ENCODE data around the gene STAG1. TPM values are rescaled to one million over a fixed set of nuclear protein-coding genes. Genes with fewer than 3 reads are reported as not detected.

STAG1 gene
- total and polyA plus RNA-seq, 9 of the 15 experiments (the other 6 are each of a cell fraction or from before 2014, with no cell fraction given): 2.7 to 17.7 (median 8.8) TPM

DNA sequence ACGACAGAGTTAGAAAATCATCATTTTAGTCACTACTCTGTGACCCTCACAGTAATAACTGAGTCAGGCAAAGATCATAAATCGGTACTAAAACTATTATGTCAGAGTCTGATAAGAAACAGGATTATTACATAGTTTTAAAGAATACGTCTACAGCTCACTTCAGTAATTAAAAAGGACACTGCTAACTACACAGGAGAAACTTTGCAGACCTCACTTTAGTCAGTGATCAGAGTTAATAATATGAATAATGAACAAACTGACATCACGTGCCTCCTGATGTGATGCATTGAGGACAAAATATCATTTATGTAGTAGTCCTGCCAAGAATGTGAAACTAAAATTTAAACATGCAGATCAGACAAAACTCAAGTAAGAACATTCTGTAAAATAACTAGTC, 339.9 kb downstream of the STAG1 start:
- H3K36me3 ChIP-seq (ENCODE audit: control insufficient read depth, insufficient read depth, low read length): no peaks in the 10 kb centered on the region
- DNase-seq (ENCODE audit: extremely low read depth in 1 of 4, low spot score in 3 of 4): no peak
- no peaks in the 10 kb centered on the region for H4K20me1 ChIP-seq (replicated peaks; ENCODE audit: control insufficient read depth, insufficient read depth, low read length)
- ChIA-PET CTCF (ENCODE audit: low intra/inter-chr PET ratio) (no interaction called here), POLR2A (interaction anchor here (1.1 kb wide), 1 partner anchor 12 kb away, joined by 3 read pairs; no protein-coding TSS in a partner anchor)
- no peaks in the 10 kb centered on the region for H3K27me3 ChIP-seq (ENCODE audit: control insufficient read depth in 2 of 2, insufficient read depth in 2 of 2, low read length in 2 of 2)
- no peak for FAIRE-seq
- intact Hi-C loops (cut with micrococcal nuclease) (no loop called here), in situ Hi-C loops (cut with MboI) (no loop called here)
- no peak overlapping the region for H3K27ac ChIP-seq (ENCODE audit: extremely low read depth, low read depth, low read length)
- H2AFZ ChIP-seq (ENCODE audit: low read depth, low read length): no peak overlapping the region
- BruUV-seq (replicated peaks): no TSS peak
- no peak overlapping the region for H3K9ac ChIP-seq (ENCODE audit: insufficient read depth in 1 of 2, low read depth in 2 of 2, low read length in 2 of 2)
- WGBS (ENCODE audit: insufficient coverage, low coverage, missing lambda C conversion rate): 75% methylated on average over 4 of the region's 4 CpGs
- no peak overlapping the region for H3K4me3 ChIP-seq
- no peak for TF ChIP-seq SIX5 (IDR thresholded peaks at IDR 0.05; ENCODE audit: borderline replicate concordance in 1 of 2, insufficient read depth in 1 of 2, low read depth in 1 of 2, low read length in 2 of 2)
- TF ChIP-seq MTA1 (IDR thresholded peaks at IDR 0.05; ENCODE audit: borderline replicate concordance): no peak
- TF ChIP-seq NCOR1 (IDR thresholded peaks at IDR 0.05): no peak
- TF ChIP-seq PRMT5 (CRISPR knock-in tag; IDR thresholded peaks at IDR 0.05): no peak
- no peak for TF ChIP-seq SOX6 (IDR thresholded peaks at IDR 0.05)
- TF ChIP-seq SIN3B (IDR thresholded peaks at IDR 0.05; ENCODE audit: low read depth): no peak
- TF ChIP-seq ZNF740 (CRISPR knock-in tag; IDR thresholded peaks at IDR 0.05): no peak
- TF ChIP-seq ZNF740 (tag; IDR thresholded peaks at IDR 0.05): no peak
- TF ChIP-seq PHTF2 (CRISPR knock-in tag; IDR thresholded peaks at IDR 0.05): no peak
- TF ChIP-seq, protein P1, sequence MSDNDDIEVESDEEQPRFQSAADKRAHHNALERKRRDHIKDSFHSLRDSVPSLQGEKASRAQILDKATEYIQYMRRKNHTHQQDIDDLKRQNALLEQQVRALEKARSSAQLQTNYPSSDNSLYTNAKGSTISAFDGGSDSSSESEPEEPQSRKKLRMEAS (CRISPR knock-in tag; IDR thresholded peaks at IDR 0.05): no peak
- TF ChIP-seq, protein P2, sequence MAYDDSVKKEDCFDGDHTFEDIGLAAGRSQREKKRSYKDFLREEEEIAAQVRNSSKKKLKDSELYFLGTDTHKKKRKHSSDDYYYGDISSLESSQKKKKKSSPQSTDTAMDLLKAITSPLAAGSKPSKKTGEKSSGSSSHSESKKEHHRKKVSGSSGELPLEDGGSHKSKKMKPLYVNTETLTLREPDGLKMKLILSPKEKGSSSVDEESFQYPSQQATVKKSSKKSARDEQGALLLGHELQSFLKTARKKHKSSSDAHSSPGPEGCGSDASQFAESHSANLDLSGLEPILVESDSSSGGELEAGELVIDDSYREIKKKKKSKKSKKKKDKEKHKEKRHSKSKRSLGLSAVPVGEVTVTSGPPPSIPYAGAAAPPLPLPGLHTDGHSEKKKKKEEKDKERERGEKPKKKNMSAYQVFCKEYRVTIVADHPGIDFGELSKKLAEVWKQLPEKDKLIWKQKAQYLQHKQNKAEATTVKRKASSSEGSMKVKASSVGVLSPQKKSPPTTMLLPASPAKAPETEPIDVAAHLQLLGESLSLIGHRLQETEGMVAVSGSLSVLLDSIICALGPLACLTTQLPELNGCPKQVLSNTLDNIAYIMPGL (CRISPR knock-in tag; IDR thresholded peaks at IDR 0.05): no peak
- no peak for TF ChIP-seq HDAC3 (IDR thresholded peaks at IDR 0.05; ENCODE audit: borderline replicate concordance, partially characterized antibody)
- TF ChIP-seq TAF1 (IDR thresholded peaks at IDR 0.05; ENCODE audit: control insufficient read depth, extremely low read depth, insufficient read depth, low read length, severe bottlenecking): no peak
- no peak for TF ChIP-seq NR3C1 (CRISPR knock-in tag; IDR thresholded peaks at IDR 0.05)
- no peak for TF ChIP-seq MXI1 (IDR thresholded peaks at IDR 0.05; ENCODE audit: low read depth, low read length)
- TF ChIP-seq RB1 (IDR thresholded peaks at IDR 0.05; ENCODE audit: low read depth): no peak
- no peak for TF ChIP-seq MYBL2 (IDR thresholded peaks at IDR 0.05; ENCODE audit: low read depth)
- no peak for TF ChIP-seq MYBL2 (CRISPR knock-in tag; IDR thresholded peaks at IDR 0.05; ENCODE audit: borderline replicate concordance)
- no peak for TF ChIP-seq PHB (CRISPR knock-in tag; IDR thresholded peaks at IDR 0.05)
- TF ChIP-seq BACH1 (tag; IDR thresholded peaks at IDR 0.05): no peak
- H3K9me3 ChIP-seq (replicated peaks; ENCODE audit: control insufficient read depth, insufficient read depth, low read depth, low read length): no peaks in the 10 kb centered on the region
- H3K79me2 ChIP-seq (ENCODE audit: control insufficient read depth, insufficient read depth, low read length): no peaks in the 10 kb centered on the region
- no peaks in the 10 kb centered on the region; a peak in 1 of 5 replicates for H3K4me1 ChIP-seq (replicated peaks in 1 of 2; ENCODE audit: control insufficient read depth in 2 of 2, insufficient read depth in 2 of 2, low read length in 2 of 2)
- H3K4me2 ChIP-seq (ENCODE audit: insufficient read depth, low read length): no peak overlapping the region
- H3K9me1 ChIP-seq (ENCODE audit: control insufficient read depth, insufficient read depth, low read length): no peaks in the 10 kb centered on the region
- ATAC-seq: no peak

Data from K562 (cell line).